AG20443 (cell line): Measurements from ENCODE around the gene SMIM34.
"Not testable (repeated sequence)": the region's sequence is repeated elsewhere in the genome, so short reads cannot be mapped to it uniquely, and the experiment has no call there.

Experiments used
- DNase-seq: peaks from one replicate; pipeline ENCODE4 v3.0.0; 2012; ENCODE audit warnings: low spot score, mixed read lengths

SMIM34 gene, protein sequence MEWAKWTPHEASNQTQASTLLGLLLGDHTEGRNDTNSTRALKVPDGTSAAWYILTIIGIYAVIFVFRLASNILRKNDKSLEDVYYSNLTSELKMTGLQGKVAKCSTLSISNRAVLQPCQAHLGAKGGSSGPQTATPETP

DNA sequence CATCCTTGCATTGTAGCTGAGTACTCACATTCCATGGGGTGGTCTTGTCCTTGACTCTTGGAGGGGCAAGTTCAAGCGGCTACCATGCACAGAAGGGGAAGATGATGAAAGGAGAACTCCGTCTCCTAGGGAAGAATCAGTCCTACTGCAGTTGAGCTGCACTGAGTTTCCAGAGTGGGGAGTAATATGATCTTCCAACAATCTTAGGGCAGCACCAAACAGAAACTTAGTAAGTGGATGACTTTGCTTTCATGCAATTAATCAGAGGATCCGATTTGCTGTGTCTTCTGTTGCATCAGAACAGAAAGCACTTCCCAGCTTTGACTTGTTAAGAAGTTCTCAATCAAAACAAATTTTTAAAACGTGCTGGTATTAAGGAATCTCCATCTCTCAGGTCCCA, at the start of gene SMIM34:
Gene SMIM34, minus strand, starts transcription at position 147 of the 400 bp plus-strand sequence. Its CDS starts 112 bp downstream, at position 35.
- DNase-seq: not testable (repeated sequence)

DNA sequence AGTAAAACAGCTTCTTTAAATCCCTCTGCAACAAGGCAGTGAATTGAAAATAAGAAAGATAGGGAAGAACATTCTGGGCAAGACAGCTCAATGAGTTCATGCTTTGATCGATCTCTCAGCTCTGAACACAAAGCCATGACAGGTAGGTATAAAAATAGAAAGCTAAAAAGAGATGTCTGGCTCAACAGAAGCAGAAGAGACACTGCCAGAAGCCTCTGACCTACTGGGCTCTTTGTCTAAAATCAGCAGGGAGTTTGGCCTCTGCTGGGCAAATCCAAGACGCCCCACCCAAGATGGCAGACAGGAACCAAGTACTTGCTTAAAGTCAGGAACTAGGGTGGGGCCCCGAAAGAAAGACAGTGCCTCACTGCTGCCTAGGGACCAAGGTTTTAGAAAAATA, 43.6 kb upstream of the SMIM34 start:
- DNase-seq: not testable (repeated sequence)

DNA sequence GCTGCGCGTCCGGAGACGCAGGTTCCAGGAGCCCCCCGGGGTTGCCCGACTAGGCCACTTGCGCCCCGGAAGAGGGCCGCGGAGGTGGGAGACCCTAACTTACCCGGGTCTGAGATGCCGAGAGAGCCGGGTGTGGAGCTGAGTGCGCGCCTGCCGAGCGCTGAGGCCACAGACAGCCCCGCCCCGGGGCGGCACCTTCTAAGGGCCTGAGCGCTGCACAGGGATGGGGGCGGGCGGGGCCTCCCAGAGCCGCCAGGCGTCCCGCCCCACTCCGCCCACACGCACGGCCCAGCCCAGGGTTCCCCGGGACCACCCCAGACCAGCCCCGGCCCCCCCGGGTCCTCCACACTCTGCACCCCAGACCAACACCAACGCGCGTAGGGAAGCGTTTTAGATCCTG, 35.7 kb upstream of the SMIM34 start:
- DNase-seq: not testable (repeated sequence)

DNA sequence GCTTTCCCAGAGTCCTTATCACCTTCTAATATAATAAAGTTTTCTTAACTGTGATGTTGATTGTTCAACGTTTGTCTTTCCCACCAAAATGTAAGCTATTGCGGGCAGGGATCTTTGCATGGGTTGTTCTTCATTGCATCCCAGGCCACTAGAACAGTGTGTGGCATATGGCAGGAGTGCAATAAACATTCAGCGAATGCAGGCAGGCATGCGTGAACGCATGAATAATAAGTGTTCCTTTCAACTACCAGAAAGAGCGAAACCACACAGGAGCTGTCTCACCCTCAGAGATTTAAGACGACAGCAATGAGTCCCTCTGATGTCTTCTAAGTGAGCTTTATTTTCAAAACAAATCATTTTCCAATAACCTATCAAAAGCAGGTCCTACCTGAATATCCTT, 34.5 kb upstream of the SMIM34 start:
- not testable (repeated sequence) for DNase-seq

DNA sequence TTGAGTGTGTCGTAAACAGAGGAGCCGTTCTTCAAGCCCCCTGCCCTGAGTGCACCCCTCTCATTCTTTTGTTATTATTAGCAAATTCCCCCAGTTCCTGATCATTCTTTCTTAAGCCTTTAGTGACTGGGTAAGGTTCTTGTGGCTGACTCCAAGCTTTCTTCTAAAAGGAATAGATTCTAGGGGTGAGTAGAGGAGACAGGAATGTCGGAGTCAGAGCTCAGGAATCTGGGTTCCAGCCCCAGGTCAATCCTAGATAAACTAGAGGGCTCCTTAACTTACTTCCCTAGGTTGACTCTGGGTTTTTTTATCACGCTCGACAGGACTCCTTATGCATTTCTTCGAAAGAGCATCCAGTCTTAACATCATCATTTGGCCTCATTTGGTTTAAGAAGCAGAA, 32.4 kb upstream of the SMIM34 start:
- not testable (repeated sequence) for DNase-seq

DNA sequence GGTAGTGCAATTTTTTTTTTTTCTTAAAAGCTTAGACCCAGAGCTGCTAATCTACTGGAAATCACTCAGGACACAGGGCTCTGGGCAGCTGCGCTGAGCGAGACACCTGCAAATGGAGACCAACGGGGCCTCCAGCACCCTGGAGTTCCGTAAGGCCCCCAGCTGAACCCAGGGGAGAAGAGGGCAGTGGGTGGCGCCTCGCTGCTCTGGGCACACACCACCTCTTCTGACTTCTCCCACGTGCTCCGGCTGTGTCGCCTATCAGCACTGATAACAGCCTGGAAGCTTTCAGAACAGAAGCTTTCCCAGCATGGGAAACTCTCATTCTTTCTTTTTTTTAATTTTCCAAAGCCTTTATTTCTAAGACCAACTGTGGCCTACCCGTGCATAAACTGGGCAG, 31.9 kb upstream of the SMIM34 start:
- DNase-seq: not testable (repeated sequence)

DNA sequence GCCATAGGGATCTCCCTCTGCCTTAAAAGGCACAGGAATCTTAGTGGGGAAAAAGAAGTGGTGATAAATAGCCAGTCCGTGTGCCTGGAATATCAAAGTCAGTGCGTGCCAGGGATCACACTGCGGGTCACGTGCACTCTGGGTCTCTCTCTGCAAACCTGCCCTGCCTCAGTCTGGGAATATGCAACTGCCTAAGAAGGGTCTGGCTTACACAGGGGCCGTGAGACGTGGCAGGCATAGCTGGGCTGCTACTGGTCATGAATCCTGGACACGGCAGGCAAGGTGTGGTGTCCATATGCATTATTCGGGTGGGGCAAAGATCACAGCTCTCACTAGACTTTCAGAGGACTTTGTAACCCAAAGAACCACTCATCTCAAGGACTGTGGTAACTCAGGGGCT, 23.3 kb upstream of the SMIM34 start:
- not testable (repeated sequence) for DNase-seq

DNA sequence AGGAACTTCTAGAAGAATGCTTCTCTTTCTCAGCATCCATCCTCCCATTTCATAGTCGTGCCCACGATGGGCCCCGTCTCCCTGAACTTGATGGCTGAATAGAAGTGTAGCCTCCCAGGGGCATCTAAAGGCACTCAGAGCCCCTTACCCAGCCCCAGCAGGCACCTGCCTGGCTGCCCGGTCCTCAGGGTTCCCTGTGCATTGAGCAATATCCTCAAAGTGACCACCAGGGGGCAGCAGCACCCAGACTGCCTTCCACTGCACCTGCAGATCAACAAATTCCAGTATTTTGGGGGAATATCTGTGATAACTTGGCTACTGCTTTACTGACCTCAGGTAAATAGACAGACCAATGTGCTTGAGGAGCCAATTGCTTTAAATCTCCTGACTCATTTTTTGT, 19.7 kb upstream of the SMIM34 start:
- not testable (repeated sequence) for DNase-seq

DNA sequence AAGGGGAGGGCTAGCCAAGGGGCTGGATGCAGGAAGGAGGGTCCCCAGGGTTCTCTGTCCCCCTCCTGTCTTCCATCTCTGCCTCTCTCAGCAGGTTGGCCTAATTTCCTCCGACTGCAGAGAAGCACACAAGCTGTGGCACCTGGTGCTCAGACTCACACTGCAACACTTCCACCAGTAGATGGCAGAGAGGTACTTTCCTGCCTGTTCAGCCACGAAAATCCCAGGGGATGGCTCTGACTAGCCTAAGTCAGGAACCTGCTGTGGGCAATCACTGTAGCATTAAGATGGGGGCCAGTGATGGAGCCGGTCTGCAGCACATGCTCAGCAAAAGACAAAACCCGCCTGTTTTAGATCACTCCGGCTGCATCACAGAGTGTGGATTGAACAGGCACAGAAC, 6.0 kb upstream of the SMIM34 start:
- DNase-seq: not testable (repeated sequence)

DNA sequence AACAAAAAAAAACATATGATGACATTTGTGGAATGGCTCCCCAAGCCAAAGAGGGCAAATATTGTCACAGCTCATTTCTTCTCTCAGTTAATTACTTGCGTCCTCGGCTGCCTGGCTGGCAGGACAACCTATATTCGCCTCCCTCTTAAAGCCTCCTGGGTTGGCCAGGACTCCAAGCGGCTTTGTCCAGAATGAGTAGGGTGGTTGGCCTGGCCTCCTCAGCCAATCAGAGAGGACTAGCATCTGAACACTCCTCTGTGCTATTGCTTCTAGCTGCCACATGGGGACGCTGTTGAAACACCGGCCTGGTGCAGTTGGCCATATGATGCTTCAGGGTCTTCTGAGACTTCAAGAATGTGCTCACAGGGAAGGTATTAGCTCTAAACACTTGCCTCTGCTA, 4.7 kb upstream of the SMIM34 start:
- DNase-seq: not testable (repeated sequence)

DNA sequence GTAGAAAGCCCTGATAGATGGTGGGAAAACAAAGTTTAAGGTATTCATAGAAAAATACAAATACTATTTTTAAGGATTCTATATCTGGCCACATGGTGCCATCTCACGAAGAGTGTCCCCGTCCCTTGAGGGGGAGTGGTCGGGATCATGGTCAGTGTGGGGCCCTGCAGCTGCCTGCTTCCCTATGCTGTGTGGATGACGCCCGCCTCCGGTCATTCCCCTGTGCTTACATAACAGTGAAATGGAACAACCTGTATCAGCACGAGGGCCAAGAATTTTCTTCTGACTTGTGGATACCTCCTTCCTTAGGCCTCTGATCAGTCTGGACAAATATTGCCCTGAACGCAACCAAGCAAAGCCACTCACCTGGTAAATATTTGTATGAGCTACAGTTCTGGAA, 3.6 kb upstream of the SMIM34 start:
- DNase-seq: not testable (repeated sequence)

DNA sequence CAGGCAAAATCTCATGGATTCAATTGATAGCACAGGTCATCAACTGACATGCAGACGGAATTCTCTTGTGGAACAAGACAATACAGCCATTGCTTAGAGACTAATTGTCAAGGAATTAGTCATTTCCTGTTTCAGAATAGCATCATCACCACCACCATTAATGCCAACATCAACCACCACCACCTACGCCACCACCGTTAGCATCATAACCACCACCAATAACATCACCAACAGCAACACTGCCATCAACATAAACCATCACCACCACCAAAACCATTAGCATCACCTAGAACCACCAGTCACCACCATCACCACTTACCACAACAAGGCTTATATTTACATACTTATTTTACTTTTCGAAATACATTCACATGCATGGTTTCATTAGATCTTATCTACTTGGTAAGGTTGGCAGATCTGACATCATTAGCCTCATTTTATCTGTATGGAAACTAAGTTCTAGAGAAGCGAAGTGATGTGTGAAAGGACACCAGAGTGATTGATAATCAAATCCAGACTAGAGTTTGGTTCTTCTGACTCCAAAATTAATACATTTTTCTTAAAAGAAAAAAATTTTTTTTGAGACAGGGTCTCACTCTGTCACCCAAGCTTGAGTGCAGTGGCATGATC, 6.2 kb downstream of the SMIM34 start:
- not testable (repeated sequence) for DNase-seq

DNA sequence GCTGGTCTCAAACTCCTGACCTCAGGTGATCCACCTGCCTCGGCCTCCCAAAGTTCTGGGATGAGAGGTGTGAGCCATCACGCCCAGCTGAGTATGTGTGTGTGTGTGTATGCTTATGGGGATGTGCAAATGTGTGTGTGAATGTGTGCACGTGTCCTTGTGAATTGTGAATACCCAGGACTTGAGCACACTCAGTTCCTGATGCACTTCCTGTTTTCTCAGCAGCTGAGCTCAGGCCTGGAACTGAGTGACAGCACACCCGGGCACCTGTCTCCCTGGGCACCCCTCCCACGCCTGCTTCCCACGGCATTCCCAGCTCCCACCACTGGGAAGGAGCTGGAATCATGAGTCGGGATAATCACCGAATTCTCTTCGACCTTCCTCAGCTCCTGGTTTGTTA, 16.5 kb downstream of the SMIM34 start:
- DNase-seq: not testable (repeated sequence)

DNA sequence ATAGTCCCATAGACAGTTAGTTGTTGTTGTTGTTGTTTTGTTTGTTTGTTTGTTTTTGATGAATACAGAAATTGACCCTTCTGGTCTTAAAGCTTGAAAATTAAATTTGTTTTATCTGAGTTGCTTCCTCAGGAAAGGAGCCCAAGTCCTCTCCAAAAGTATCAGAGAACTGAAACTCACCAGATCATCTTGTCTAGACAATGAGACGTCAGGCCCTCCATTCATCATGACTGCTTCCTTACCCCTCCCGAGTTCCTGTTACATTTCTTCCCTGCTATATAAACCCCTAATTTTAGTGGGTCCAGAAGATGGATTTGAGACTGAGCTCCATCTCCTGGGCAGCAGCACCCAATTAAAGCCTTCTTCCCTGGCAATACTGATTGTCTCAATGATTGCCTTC, 17.1 kb downstream of the SMIM34 start:
- DNase-seq: not testable (repeated sequence)

DNA sequence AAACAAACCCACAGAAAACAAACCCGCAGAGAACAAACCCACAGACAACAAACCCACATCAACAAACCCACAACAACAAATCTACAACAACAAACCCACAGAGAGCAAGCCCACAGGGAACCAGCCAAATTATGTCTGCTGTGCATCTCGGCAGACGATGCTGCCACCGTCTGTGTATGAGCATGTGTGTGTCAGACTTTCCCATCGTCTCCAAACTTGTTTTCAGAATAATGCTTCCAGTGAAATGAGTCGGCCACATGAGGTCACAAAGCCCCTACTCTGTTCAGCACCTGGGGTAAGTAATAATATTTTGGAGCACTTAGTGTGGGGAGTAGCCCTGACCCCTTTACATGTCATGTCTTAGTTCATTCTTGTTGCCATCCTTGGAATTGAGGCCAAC, 17.6 kb downstream of the SMIM34 start:
- DNase-seq: not testable (repeated sequence)

DNA sequence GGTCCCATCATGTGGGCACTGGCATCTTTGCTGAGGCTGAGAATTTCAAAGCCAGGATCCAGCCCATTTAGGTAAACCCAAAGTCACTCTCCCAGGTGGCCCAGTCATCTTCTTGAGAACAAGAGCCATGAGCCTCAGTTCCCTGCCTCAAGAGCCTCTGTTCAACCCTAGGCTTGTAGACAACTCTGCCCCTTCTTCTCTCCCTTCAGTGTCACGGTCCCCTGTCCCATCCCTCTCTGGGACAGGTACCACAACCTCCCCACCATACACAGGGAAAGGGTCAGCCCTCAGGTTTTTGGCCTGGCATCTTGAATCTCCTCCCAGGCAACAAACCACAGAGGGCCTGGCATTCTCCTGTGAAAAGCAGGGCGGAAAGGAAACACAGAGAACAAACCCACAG, 18.1 kb downstream of the SMIM34 start:
- not testable (repeated sequence) for DNase-seq

DNA sequence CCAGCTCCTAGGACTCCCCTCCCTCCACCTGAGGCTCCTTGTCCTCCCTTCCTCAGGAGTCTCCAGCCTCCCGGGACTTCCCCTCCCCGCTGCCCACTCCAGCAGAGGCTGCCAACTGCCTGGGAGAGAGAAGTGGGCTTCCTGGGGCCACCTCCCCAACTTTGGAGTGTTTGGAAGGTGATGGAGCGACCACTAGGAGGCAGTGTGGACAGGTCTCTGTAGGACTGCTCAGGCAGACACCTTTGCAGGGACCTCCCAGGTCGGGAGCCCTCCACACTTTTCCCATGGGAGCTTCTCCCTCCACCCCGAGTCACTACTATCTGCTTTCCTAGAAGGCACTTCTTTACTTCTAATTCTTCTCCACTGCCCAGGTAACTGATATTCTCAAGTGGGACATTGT, 19.0 kb downstream of the SMIM34 start:
- not testable (repeated sequence) for DNase-seq

DNA sequence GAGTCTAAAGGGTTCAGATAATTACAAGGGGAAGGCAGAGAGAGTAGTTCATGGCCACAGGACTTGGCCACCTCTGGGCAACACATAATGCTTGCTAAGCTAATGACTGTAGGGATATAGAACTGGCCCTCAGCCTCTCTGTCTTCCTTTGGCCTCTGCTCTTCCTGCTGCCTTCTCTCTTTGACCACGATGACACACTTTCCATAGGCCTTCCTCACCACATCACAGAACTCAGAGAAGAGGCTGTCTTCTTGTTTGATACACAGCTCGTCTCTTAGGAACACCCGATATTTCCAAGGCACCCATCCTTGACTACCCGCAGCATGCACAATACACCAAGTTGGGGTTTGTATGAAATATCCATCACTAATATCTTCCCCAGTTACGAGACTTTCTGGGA, 23.2 kb downstream of the SMIM34 start:
- not testable (repeated sequence) for DNase-seq

DNA sequence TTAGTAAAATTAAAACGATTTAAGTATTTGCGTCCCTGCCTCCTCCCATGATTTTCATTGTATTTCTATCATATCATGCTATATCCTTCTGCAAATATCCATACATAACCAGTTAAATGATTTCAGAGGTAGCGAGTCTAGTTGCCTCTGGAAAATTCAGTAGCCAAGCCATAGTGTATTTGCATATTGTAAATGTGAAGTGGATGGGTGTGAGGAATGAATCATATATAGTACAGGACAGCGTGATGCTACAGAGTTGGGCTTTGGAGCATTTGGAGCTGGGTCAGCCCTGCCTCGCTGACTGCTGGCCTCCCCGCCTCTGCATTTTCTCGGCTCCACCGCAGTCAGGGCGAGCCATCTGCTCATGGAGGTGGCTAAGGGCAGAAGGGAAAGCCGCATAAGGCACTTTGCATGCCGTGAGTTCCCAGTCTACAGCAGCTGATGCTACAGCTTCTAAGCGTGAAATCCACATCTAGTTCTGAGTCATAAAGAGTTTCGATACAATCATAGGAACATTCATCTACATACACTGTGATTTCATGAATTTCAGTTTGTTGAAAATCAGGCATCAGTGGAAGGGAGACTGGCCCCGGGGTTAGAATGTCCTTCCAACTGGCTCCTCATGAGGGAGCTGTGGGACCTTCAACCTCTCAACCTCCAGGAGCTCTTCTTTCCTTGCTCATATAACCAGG, 39.9 kb downstream of the SMIM34 start:
- not testable (repeated sequence) for DNase-seq

DNA sequence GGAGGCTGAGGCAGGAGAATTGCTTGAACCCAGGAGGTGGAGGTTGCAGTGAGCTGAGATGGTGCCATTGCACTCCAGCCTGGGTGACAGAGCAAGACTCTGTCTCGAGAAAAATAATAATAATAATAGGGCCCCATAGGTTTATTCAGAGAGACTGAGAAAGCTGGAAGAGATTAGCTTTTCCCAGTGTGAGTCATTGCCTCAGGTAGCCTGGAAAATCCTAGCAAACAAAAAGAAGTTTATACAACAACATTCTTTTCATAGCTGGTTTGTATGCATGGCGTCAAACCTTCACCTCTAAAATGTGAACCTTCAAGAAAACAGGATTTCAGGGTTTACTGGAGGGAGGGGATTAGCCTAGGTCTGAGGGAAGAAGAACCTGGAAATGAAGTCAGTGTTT, 40.6 kb downstream of the SMIM34 start:
- DNase-seq: not testable (repeated sequence)

DNA sequence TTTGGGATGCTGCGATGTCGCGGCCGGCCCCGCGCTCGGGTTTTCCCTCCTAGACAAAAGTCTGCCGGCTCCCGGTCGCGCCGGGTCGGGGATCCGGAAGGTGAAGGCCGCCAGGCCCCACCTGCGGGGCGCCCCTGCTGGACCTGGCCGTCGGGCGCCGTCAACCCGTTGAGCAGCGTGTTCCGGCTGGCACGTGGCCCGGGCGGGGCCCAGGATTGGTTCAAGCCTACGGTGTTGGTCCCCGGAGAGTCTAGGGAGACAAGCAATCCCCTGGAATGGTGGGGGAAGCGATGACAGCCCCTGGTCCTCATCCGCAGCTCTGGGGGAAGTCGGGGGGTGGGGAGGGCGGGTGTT, 48.2 kb downstream of the SMIM34 start:
- DNase-seq: not testable (repeated sequence)

DNA sequence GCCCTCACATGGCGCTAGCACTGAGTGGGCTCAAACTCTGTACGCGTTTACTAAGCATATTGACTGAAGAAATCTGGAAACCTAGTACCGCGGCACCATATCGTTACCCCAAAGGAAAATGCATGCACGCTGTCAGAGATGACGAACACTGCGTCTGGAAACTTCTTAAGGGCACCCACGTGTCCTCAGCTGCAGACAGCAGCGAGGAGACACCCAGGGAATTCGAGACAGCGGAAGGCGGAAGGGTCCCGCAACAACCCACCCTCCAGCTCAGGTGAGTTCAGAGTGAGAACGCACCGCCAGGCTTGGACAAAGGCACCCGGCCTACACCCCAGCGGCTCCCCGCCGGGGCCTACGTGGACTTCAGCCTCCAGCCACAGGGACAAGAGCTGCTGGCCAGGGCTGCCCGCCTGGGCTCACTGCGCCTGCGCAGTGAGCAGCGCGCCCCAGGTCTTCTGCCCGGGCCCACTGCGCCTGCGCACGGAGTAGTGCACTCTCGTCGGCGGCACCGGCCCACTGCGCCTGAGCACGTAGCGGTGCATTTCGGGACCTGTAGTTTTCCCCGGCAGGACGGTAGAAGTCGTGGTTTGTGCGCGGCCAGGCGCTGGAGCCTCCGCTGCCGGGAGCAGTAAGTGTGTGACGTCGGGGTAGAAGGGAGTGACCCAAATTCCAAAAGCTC, 48.7 kb downstream of the SMIM34 start, which contains the start of gene SMIM11:
Gene SMIM11, plus strand, starts transcription at position 568 of the 679 bp plus-strand sequence. CDS start 3,998 bp downstream, outside the sequence.
- not testable (repeated sequence) for DNase-seq

DNA sequence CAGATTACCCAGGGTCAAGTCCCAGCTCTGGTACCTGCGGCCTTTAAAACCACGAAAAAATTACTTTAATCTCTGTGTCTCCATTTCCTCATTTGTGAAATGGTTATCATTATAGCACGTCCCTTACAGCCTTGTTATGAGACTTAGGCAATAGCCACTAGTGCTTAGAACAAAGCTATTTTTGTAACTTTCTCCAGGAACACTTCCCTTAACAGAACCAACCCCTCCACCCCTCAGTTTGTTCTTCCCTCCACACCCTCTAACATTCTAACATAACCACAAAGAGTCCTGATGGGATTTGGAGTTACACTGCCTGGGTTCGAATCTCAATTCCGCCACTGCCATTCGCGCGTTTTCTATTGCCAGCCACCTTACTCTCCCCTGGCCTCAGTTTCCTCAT, 49.3 kb downstream of the SMIM34 start:
- not testable (repeated sequence) for DNase-seq
